Kidney epithelial cell (primary cell): ENCODE results near the gene PLXDC1. TPM values are rescaled to one million over a fixed set of nuclear protein-coding genes. Genes with fewer than 3 reads are reported as not detected.

Experiments used
- DNase-seq: peaks from one replicate; pipeline ENCODE4 v3.0.0-alpha.2; 2010; ENCODE audit warnings: low read depth
- H3K27me3 ChIP-seq: 2 replicates; pipeline ENCODE4 v1.6.0; 2011; ENCODE audit warnings: low read length; ENCODE audit not compliant: control insufficient read depth, insufficient read depth
- H3K36me3 ChIP-seq: 2 replicates; pipeline ENCODE4 v1.5.1; 2011; ENCODE audit warnings: low read length; ENCODE audit not compliant: control insufficient read depth, insufficient read depth
- H3K4me3 ChIP-seq: 2 replicates; pipeline ENCODE4 v1.5.1; 2011; ENCODE audit warnings: low read depth, mild to moderate bottlenecking, control low read depth, low read length
- CTCF ChIP-seq: IDR thresholded peaks from 2 replicates; pipeline ENCODE4 v1.5.1; 2011; ENCODE audit warnings: mild to moderate bottlenecking, moderate library complexity, low read length, control low read depth, inconsistent platforms; ENCODE audit not compliant: insufficient read depth, poor library complexity, severe bottlenecking
- total RNA-seq: library from RNA; depleted of rRNA; stranded (reverse); fragments of >200 nt; gene quantifications from 2 replicates; pipeline ENCODE4 v1.2.3, GENCODE V29; 2015

Gene PLXDC1
- total RNA-seq, 1 donor from 2014 or later: 0.67 TPM

GRCh38 chr17:39197380-39198185 lies 46.1 kb upstream of the PLXDC1 start, which contains the start of gene CACNB1:
Gene CACNB1, minus strand, starts transcription at chr17:39197669. Its CDS starts 174 bp downstream, at chr17:39197495.
- Histone ChIP-seq H3K36me3 (peaks cover 2% of the 10 kb centered on the region), H3K27me3 (no peaks in the 10 kb centered on the region), H3K4me3 (peak within 1 kb of the TSS; percentile 73)
- no peak for TF ChIP-seq CTCF
- no peak for DNase-seq

GRCh38 chr17:39196808-39197291 lies 45.4 kb upstream of the PLXDC1 start:
- Histone ChIP-seq H3K4me3 (peak overlapping the region; percentile 73), H3K27me3 (no peaks in the 10 kb centered on the region), H3K36me3 (no peaks in the 10 kb centered on the region)
- TF ChIP-seq CTCF: no peak
- DNase-seq: no peak

GRCh38 chr17:39196241-39196807 lies 44.9 kb upstream of the PLXDC1 start:
- TF ChIP-seq CTCF: no peak
- peak overlapping the region; percentile 73 for H3K4me3 ChIP-seq
- H3K36me3 ChIP-seq: peaks cover under 1% of the 10 kb centered on the region
- H3K27me3 ChIP-seq: no peaks in the 10 kb centered on the region
- no peak for DNase-seq

GRCh38 chr17:39195568-39196160 lies 44.2 kb upstream of the PLXDC1 start:
- Histone ChIP-seq H3K27me3 (no peaks in the 10 kb centered on the region), H3K36me3 (peaks cover 1% of the 10 kb centered on the region), H3K4me3 (no peak overlapping the region)
- no peak for TF ChIP-seq CTCF
- DNase-seq: no peak

GRCh38 chr17:39194985-39195524 lies 43.6 kb upstream of the PLXDC1 start:
- TF ChIP-seq CTCF: no peak
- peaks cover 1% of the 10 kb centered on the region for H3K36me3 ChIP-seq
- no peak overlapping the region for H3K4me3 ChIP-seq
- H3K27me3 ChIP-seq: no peaks in the 10 kb centered on the region
- no peak for DNase-seq
